Thyroid gland (tissue), 4 donors: Measurements from ENCODE around the gene ADAMTS7.
"Not testable (repeated sequence)": the region's sequence is repeated elsewhere in the genome, so short reads cannot be mapped to it uniquely, and the experiment has no call there.

Source experiments
- POLR2A ChIP-seq, 2 donors: fragments of 450-650 bp; IDR thresholded peaks; one replicate each; pipeline ENCODE4 v1.6.1; 2017; ENCODE audit warnings: antibody characterized with exemption in 2 of 2, mild to moderate bottlenecking in 2 of 2, moderate library complexity in 1 of 2
- TF ChIP-seq, protein P1 (sequence below), 6 experiments: fragments of 200-600 bp in 3 of 6; fragments of 450-650 bp in 3 of 6; sonication (generic) in 3 of 6; IDR thresholded peaks; one replicate each; pipeline ENCODE4 v1.5.1; 2016 to 2019; ENCODE audit warnings: antibody characterized with exemption in 6 of 6, mild to moderate bottlenecking in 2 of 6, inconsistent platforms in 1 of 6, moderate library complexity in 1 of 6

DNA sequence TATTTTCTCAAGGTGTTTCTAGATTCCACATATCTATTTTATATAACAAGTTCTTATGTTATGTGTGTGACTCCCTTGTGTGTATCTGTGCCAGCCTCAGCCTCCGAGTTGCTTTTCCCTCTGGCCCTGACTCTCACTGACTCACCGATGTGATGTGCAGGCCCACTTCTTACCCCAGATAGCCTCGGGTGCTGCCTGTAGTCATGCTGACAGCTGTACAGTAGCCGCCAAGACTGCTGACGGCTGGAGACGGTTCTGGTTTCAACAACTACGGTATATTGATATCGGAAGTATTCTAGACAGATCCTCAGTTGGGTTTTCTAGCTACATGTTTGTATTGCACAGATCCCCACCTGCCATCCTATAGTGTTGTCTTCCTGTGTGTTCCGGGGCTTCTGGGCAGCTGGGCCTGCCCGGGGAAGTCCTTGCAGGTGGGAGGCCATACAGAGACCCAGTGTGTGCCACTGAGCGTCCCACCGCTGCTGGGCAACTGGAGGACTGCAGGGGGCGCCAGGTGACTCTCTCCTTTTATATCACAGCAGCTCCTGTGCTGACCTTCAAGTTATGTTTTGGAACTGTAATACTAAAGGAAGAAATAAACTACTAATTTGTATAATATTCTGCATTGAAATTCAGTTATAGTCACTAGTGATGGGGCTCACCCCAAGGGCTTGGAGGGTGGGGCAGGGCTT is 55.2 kb downstream of the ADAMTS7 start:
- TF ChIP-seq POLR2A (IDR thresholded peaks at IDR 0.05) = not testable (repeated sequence)
- TF ChIP-seq, protein P1, sequence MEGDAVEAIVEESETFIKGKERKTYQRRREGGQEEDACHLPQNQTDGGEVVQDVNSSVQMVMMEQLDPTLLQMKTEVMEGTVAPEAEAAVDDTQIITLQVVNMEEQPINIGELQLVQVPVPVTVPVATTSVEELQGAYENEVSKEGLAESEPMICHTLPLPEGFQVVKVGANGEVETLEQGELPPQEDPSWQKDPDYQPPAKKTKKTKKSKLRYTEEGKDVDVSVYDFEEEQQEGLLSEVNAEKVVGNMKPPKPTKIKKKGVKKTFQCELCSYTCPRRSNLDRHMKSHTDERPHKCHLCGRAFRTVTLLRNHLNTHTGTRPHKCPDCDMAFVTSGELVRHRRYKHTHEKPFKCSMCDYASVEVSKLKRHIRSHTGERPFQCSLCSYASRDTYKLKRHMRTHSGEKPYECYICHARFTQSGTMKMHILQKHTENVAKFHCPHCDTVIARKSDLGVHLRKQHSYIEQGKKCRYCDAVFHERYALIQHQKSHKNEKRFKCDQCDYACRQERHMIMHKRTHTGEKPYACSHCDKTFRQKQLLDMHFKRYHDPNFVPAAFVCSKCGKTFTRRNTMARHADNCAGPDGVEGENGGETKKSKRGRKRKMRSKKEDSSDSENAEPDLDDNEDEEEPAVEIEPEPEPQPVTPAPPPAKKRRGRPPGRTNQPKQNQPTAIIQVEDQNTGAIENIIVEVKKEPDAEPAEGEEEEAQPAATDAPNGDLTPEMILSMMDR (IDR thresholded peaks at IDR 0.05) = peak in 2 of 6 experiments; percentile 10 to 27
